ENCODE data around the gene PTPRK. TPM values are rescaled to one million over a fixed set of nuclear protein-coding genes. Genes with fewer than 3 reads are reported as not detected.

The PTPRK gene
- total and polyA plus RNA-seq, 4 donors, result 12.1 to 61.2 (median 29.1) TPM

DNA sequence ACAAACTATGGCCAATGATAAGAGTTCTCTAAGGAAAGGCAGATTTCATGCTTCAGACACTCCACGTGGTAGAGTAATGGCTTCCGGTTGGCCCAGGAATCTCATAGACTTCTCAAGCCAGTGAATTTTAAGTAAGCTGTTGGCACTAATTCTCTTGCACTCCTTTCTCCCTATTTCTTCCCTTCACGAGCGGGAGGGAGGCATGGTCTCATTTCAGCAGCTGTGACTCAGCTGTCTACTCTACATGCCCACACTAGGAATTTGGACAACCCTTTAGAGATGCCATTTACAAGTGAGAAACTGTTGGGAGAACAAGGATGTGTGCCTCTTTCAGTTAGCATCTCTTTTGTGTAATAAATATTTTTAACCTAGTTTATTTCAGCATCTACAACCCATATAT, 107.7 kb downstream of the PTPRK start:
- peaks cover 1 to 11% (median 4%) of the 10 kb centered on the region in 4 donors for H3K4me1 ChIP-seq (ENCODE audit: control insufficient read depth in 4 of 4, insufficient read depth in 4 of 4, low read length in 3 of 4)
- TF ChIP-seq TAF1 (conservative IDR thresholded peaks at IDR 0.05), result no peak
- TF ChIP-seq FOXA1 (IDR thresholded peaks at IDR 0.05), result no peak
- TF ChIP-seq SP1 (IDR thresholded peaks at IDR 0.05), result no peak
- TF ChIP-seq FOXA2 (IDR thresholded peaks at IDR 0.05), result no peak
- no peak for TF ChIP-seq HNF4A (conservative IDR thresholded peaks at IDR 0.05)
- TF ChIP-seq MAX (IDR thresholded peaks at IDR 0.05), result no peak

DNA sequence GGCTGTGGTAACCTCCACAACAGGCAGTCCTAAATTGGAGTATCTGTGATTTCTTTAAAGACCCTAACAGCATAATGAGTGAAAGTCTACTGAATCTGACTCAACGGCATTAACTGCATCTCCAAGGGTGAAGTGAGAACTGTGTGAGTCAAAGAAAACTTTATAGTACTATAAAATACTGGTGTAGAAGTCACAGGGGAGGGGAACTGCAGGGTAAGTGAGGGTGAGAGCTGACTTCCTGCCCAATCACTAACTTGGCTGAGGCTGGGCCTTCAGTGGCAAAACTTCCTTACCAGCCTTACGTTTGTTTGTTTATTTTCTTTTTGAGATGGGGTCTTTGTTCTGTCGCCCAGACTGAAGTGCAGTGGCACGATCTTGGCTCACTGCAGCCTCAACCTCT, 109.8 kb downstream of the PTPRK start:
- H3K9ac ChIP-seq (ENCODE audit: low read depth in 1 of 2, low read length in 2 of 2), result no peak overlapping the region
- 85% methylated on average over 4 of the region's 4 CpGs for WGBS
- no peak overlapping the region for H3K4me3 ChIP-seq (ENCODE audit: low read depth in 1 of 3, low read length in 3 of 3)
- H3K9me3 ChIP-seq (ENCODE audit: control insufficient read depth in 4 of 4, low read length in 3 of 4), result no peaks in the 10 kb centered on the region
- H3K27ac ChIP-seq (ENCODE audit: low read depth in 1 of 2, low read length in 2 of 2), result no peak overlapping the region
- no peak for TF ChIP-seq SP1 (IDR thresholded peaks at IDR 0.05)
- DNase-seq (ENCODE audit: low spot score), result no peak
- peaks cover 4 to 20% (median 10%) of the 10 kb centered on the region in 4 donors for H3K4me1 ChIP-seq (ENCODE audit: control insufficient read depth in 4 of 4, insufficient read depth in 4 of 4, low read length in 3 of 4)
- no peaks in the 10 kb centered on the region for H3K27me3 ChIP-seq (ENCODE audit: control insufficient read depth in 4 of 4, insufficient read depth in 4 of 4, low read length in 3 of 4)
- H3K36me3 ChIP-seq (ENCODE audit: control insufficient read depth in 4 of 4, insufficient read depth in 3 of 4, low read depth in 1 of 4, low read length in 3 of 4), result no peaks in the 10 kb centered on the region

More for the DNA sequence above, 107.7 kb downstream of the PTPRK start:
- no peaks in the 10 kb centered on the region for H3K36me3 ChIP-seq (ENCODE audit: control insufficient read depth in 4 of 4, insufficient read depth in 3 of 4, low read depth in 1 of 4, low read length in 3 of 4)
- no peak overlapping the region for H3K27ac ChIP-seq (ENCODE audit: low read depth in 1 of 2, low read length in 2 of 2)
- no peak for DNase-seq (ENCODE audit: low spot score)
- H3K4me3 ChIP-seq (ENCODE audit: low read depth in 1 of 3, low read length in 3 of 3), result no peak overlapping the region
- no peaks in the 10 kb centered on the region for H3K9me3 ChIP-seq (ENCODE audit: control insufficient read depth in 4 of 4, low read length in 3 of 4)
- H3K9ac ChIP-seq (ENCODE audit: low read depth in 1 of 2, low read length in 2 of 2), result no peak overlapping the region
- WGBS, result 95% methylated on average over 4 of the region's 4 CpGs
- H3K27me3 ChIP-seq (ENCODE audit: control insufficient read depth in 4 of 4, insufficient read depth in 4 of 4, low read length in 3 of 4), result no peaks in the 10 kb centered on the region

DNA sequence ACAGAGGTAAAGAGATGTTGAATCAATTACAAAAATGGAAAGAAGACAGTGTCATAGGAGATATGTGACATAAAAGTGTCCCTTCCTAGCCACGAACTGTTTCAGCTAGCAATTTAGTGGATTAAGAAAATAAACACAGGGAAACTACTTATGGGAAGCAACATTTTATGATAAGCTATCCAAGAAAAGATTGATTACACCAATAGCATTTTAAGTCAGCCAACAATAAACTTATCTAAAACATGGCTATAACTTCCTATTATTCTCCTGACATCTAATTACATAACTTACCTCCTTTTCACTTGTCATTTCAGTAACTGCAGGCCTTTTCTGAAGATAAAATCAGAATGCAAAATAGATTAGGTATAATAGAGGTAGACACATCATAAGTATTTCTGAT, 111.4 kb downstream of the PTPRK start:
- no peak overlapping the region for H3K9ac ChIP-seq (ENCODE audit: low read depth in 1 of 2, low read length in 2 of 2)
- H3K27me3 ChIP-seq (ENCODE audit: control insufficient read depth in 4 of 4, insufficient read depth in 4 of 4, low read length in 3 of 4), result no peaks in the 10 kb centered on the region
- WGBS, result 63% methylated on average over 1 of the region's 1 CpG

More for the DNA sequence above, 111.4 kb downstream of the PTPRK start:
- peaks cover 3 to 10% (median 7%) of the 10 kb centered on the region in 4 donors for H3K4me1 ChIP-seq (ENCODE audit: control insufficient read depth in 4 of 4, insufficient read depth in 4 of 4, low read length in 3 of 4)
- no peaks in the 10 kb centered on the region for H3K9me3 ChIP-seq (ENCODE audit: control insufficient read depth in 4 of 4, low read length in 3 of 4)
- no peak for TF ChIP-seq RAD21 (IDR thresholded peaks at IDR 0.05)
- TF ChIP-seq, protein P1, sequence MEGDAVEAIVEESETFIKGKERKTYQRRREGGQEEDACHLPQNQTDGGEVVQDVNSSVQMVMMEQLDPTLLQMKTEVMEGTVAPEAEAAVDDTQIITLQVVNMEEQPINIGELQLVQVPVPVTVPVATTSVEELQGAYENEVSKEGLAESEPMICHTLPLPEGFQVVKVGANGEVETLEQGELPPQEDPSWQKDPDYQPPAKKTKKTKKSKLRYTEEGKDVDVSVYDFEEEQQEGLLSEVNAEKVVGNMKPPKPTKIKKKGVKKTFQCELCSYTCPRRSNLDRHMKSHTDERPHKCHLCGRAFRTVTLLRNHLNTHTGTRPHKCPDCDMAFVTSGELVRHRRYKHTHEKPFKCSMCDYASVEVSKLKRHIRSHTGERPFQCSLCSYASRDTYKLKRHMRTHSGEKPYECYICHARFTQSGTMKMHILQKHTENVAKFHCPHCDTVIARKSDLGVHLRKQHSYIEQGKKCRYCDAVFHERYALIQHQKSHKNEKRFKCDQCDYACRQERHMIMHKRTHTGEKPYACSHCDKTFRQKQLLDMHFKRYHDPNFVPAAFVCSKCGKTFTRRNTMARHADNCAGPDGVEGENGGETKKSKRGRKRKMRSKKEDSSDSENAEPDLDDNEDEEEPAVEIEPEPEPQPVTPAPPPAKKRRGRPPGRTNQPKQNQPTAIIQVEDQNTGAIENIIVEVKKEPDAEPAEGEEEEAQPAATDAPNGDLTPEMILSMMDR (IDR thresholded peaks at IDR 0.05; ENCODE audit: low read depth, low read length, missing input control), result no peak
- no peak for TF ChIP-seq HNF4G (IDR thresholded peaks at IDR 0.05)
- no peak for TF ChIP-seq NR2F2 (IDR thresholded peaks at IDR 0.05)
- no peak for TF ChIP-seq EGR1 (IDR thresholded peaks at IDR 0.05; ENCODE audit: low read depth in 2 of 2)
- no peak for TF ChIP-seq YY1 (IDR thresholded peaks at IDR 0.05)
- TF ChIP-seq RXRA (IDR thresholded peaks at IDR 0.05), result no peak
- TF ChIP-seq ZBTB33 (IDR thresholded peaks at IDR 0.05), result no peak
- TF ChIP-seq HNF4A (conservative IDR thresholded peaks at IDR 0.05), result no peak
- no peak for TF ChIP-seq SP1 (IDR thresholded peaks at IDR 0.05)
- TF ChIP-seq JUND (IDR thresholded peaks at IDR 0.05), result no peak
- no peak for TF ChIP-seq FOXA2 (IDR thresholded peaks at IDR 0.05)
- TF ChIP-seq, protein P2, sequence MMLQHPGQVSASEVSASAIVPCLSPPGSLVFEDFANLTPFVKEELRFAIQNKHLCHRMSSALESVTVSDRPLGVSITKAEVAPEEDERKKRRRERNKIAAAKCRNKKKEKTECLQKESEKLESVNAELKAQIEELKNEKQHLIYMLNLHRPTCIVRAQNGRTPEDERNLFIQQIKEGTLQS (IDR thresholded peaks at IDR 0.05), result no peak
- no peak for TF ChIP-seq MAX (IDR thresholded peaks at IDR 0.05)
- TF ChIP-seq FOXA1 (IDR thresholded peaks at IDR 0.05), result no peak
- H3K36me3 ChIP-seq (ENCODE audit: control insufficient read depth in 4 of 4, insufficient read depth in 3 of 4, low read depth in 1 of 4, low read length in 3 of 4), result no peaks in the 10 kb centered on the region
- no peak for DNase-seq (ENCODE audit: low spot score)
- H3K27ac ChIP-seq (ENCODE audit: low read depth in 1 of 2, low read length in 2 of 2), result no peak overlapping the region
- no peak overlapping the region for H3K4me3 ChIP-seq (ENCODE audit: low read depth in 1 of 3, low read length in 3 of 3)

Data from liver (tissue), 9 donors.